ENCODE results near the gene TCF4. TPM values are rescaled to one million over a fixed set of nuclear protein-coding genes. Genes with fewer than 3 reads are reported as not detected.

Gene TCF4
- total RNA-seq, 6 donors from 2014 or later = 70.6 to 115 (median 92.4) TPM

- H3K27me3 ChIP-seq = no peaks in the 10 kb centered on the region
- DNase-seq (no peak), ATAC-seq (ENCODE audit: low FRiP score in 2 of 2) (no peak)
- H3K36me3 ChIP-seq = peaks cover 0 to 53% (median 0%) of the 10 kb centered on the region in 4 donors
- peaks cover 0 to 5% (median 0%) of the 10 kb centered on the region in 4 donors for H3K4me1 ChIP-seq
- no peak overlapping the region for H3K4me3 ChIP-seq
- H3K27ac ChIP-seq = peak overlapping the region in 2 of 4 donors; percentile 48 to 56
- WGBS, 2 donors = 69 to 77% methylated on average over 3 of the region's 3 CpGs
- TF ChIP-seq EP300 (IDR thresholded peaks at IDR 0.05) (no peak), POLR2AphosphoS5 (IDR thresholded peaks at IDR 0.05) (no peak), POLR2A (IDR thresholded peaks at IDR 0.05) (no peak), CTCF (IDR thresholded peaks at IDR 0.05) (no peak)
- no peaks in the 10 kb centered on the region for H3K9me3 ChIP-seq
These were observed 360.2 kb downstream of the TCF4 start for GRCh38 chr18:55227771-55228170.

GRCh38 chr18:55226044-55226443 lies 361.9 kb downstream of the TCF4 start:
- ATAC-seq (ENCODE audit: low FRiP score in 2 of 2) (no peak), DNase-seq (no peak)
- no peak for TF ChIP-seq POLR2AphosphoS5 (IDR thresholded peaks at IDR 0.05)
- TF ChIP-seq EP300 (IDR thresholded peaks at IDR 0.05) = no peak
- no peak for TF ChIP-seq CTCF (IDR thresholded peaks at IDR 0.05)
- TF ChIP-seq POLR2A (IDR thresholded peaks at IDR 0.05) = no peak
- Histone ChIP-seq H3K36me3 (peaks cover 0 to 35% (median 0%) of the 10 kb centered on the region in 4 donors), H3K9me3 (no peaks in the 10 kb centered on the region), H3K4me3 (no peak overlapping the region), H3K27ac (no peak overlapping the region), H3K4me1 (peaks cover 0 to 5% (median 0%) of the 10 kb centered on the region in 4 donors), H3K27me3 (no peaks in the 10 kb centered on the region)
- WGBS, 2 donors = 65 to 72% methylated on average over 2 of the region's 2 CpGs

GRCh38 chr18:55224086-55224625 lies 363.8 kb downstream of the TCF4 start:
- ATAC-seq (ENCODE audit: low FRiP score in 2 of 2) = no peak
- no peak overlapping the region for H3K4me3 ChIP-seq
- no peak overlapping the region for H3K27ac ChIP-seq
- no peak for DNase-seq
- 74 to 81% methylated on average over 1 of the region's 1 CpG for WGBS, 2 donors
- H3K9me3 ChIP-seq = no peaks in the 10 kb centered on the region
- TF ChIP-seq EP300 (IDR thresholded peaks at IDR 0.05) (no peak), POLR2AphosphoS5 (IDR thresholded peaks at IDR 0.05) (no peak), POLR2A (IDR thresholded peaks at IDR 0.05) (no peak), CTCF (IDR thresholded peaks at IDR 0.05) (no peak)
- H3K36me3 ChIP-seq = peaks cover 0 to 19% (median 0%) of the 10 kb centered on the region in 4 donors
- H3K4me1 ChIP-seq = peaks cover 0 to 5% (median 0%) of the 10 kb centered on the region in 4 donors
- H3K27me3 ChIP-seq = no peaks in the 10 kb centered on the region

- no peak for ATAC-seq (ENCODE audit: low FRiP score in 2 of 2)
- H3K27me3 ChIP-seq = no peaks in the 10 kb centered on the region
- 73 to 91% methylated on average over 3 of the region's 3 CpGs for WGBS, 2 donors
These were observed 366.4 kb downstream of the TCF4 start for GRCh38 chr18:55221622-55222021.

More at GRCh38 chr18:55221622-55222021, 366.4 kb downstream of the TCF4 start:
- H3K4me1 ChIP-seq = no peaks in the 10 kb centered on the region
- H3K4me3 ChIP-seq = no peak overlapping the region
- no peaks in the 10 kb centered on the region for H3K9me3 ChIP-seq
- H3K36me3 ChIP-seq = no peaks in the 10 kb centered on the region
- TF ChIP-seq POLR2AphosphoS5 (IDR thresholded peaks at IDR 0.05) = no peak
- TF ChIP-seq EP300 (IDR thresholded peaks at IDR 0.05) = no peak
- TF ChIP-seq CTCF (IDR thresholded peaks at IDR 0.05) = no peak
- no peak for TF ChIP-seq POLR2A (IDR thresholded peaks at IDR 0.05)
- no peak for DNase-seq
- no peak overlapping the region for H3K27ac ChIP-seq

Data from upper lobe of left lung (tissue), 6 donors.